Measurements from ENCODE around the gene PNMA8A. TPM values are rescaled to one million over a fixed set of nuclear protein-coding genes. Genes with fewer than 3 reads are reported as not detected.

The PNMA8A gene
- total RNA-seq, 2 experiments from 2014 or later: not detected

- CTCF ChIA-PET: interaction anchor here (1.6 to 2.3 kb wide), 2 partner anchors 27 to 86 kb away, joined by 4 to 13 read pairs; no protein-coding TSS in a partner anchor
- H3K9me3 Mint-ChIP-seq: no peaks in the 10 kb centered on the region
- H3K36me3 Mint-ChIP-seq (ENCODE audit: low read depth): no peaks in the 10 kb centered on the region
- H3K27me3 Mint-ChIP-seq: peaks cover 74% of the 10 kb centered on the region
- no peak overlapping the region for H3K27ac Mint-ChIP-seq
- POLR2A ChIA-PET: no interaction called here
- H3K4me1 Mint-ChIP-seq: peaks cover 4% of the 10 kb centered on the region
- no peak overlapping the region for H3K4me3 Mint-ChIP-seq
- DNase-seq: no peak
Observed at GRCh38 chr19:46488551-46488950, 17.2 kb upstream of the PNMA8A start.

- no peak overlapping the region for H3K4me3 Mint-ChIP-seq
- ChIA-PET CTCF (interaction anchor here (0.5 to 2.3 kb wide), 5 partner anchors 11 to 93 kb away, joined by 3 to 13 read pairs (median 3); no protein-coding TSS in a partner anchor), POLR2A (no interaction called here)
- H3K36me3 Mint-ChIP-seq (ENCODE audit: low read depth): no peaks in the 10 kb centered on the region
- H3K27me3 Mint-ChIP-seq: peaks cover 72% of the 10 kb centered on the region
- peaks cover 2% of the 10 kb centered on the region for H3K4me1 Mint-ChIP-seq
- H3K27ac Mint-ChIP-seq: no peak overlapping the region
- H3K9me3 Mint-ChIP-seq: no peaks in the 10 kb centered on the region
- DNase-seq: peak; percentile 74
Observed at GRCh38 chr19:46487802-46488445, 16.6 kb upstream of the PNMA8A start.

DNA sequence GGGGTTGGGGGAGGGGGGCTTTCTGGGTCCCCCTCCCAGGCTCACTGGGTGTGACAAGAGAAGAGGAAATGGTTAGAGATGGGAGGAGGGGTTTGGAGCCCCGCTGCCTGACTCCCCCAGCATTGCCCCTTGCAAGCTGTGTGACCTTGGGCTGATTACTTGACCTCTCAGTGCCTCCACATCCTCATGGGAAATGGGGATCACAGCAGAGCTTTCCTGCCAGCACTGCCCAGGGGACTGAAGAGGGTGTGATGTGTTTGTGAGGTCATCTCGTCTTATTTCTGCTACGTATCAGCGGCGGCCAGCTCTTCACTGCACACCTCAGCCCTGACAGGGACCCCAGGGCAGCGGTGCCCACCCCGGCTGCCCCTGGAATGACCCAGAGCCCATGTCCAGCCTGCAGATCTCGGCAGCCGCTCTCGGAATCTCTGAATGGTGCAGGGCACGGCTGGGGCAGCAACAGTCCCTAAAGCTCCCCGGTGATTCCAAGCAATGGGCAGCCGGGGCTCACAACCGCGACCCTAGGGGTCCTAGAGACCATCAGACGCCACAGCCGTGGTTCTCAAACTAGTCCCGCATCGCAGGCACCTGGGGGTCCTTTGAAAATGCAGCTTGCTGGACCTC is 15.9 kb upstream of the PNMA8A start:
- H3K27ac Mint-ChIP-seq: no peak overlapping the region
- no peaks in the 10 kb centered on the region for H3K9me3 Mint-ChIP-seq
- POLR2A ChIA-PET: no interaction called here
- peaks cover 2% of the 10 kb centered on the region for H3K4me1 Mint-ChIP-seq
- CTCF ChIA-PET: interaction anchor here (0.5 to 2.3 kb wide), 5 partner anchors 10 to 92 kb away, joined by 3 to 13 read pairs (median 3); no protein-coding TSS in a partner anchor
- peaks cover 72% of the 10 kb centered on the region for H3K27me3 Mint-ChIP-seq
- H3K4me3 Mint-ChIP-seq: no peak overlapping the region
- no peak for DNase-seq
- no peaks in the 10 kb centered on the region for H3K36me3 Mint-ChIP-seq (ENCODE audit: low read depth)

DNA sequence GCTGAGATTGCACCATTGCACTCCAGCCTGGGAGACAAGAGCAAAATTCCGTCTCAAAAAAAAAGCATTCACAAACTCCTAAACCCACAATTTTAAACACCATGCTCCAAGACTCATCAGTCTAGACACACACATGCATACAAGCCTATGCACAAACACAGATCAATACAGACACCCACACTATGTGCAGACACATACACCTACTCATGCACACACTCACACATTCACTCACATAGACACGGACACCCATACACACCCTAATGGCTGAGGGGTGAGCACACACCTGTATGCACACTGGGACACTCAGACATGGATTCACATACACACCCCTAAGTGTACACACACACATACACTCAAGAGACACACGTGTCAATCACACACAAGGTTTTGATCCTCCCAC is 15.0 kb upstream of the PNMA8A start:
- no peak for DNase-seq
- Mint-ChIP-seq H3K27me3 (peaks cover 69% of the 10 kb centered on the region), H3K27ac (no peak overlapping the region), H3K4me3 (no peak overlapping the region), H3K36me3 (ENCODE audit: low read depth) (no peaks in the 10 kb centered on the region), H3K4me1 (peaks cover 2% of the 10 kb centered on the region), H3K9me3 (no peaks in the 10 kb centered on the region)
- ChIA-PET POLR2A (no interaction called here), CTCF (interaction anchor here (0.7 kb wide), 1 partner anchor 92 kb away, joined by 3 read pairs; no protein-coding TSS in a partner anchor)

GRCh38 chr19:46484656-46485055 is 13.3 kb upstream of the PNMA8A start:
- no peaks in the 10 kb centered on the region for H3K36me3 Mint-ChIP-seq (ENCODE audit: low read depth)
- H3K27ac Mint-ChIP-seq: no peak overlapping the region
- H3K9me3 Mint-ChIP-seq: no peaks in the 10 kb centered on the region
- ChIA-PET CTCF (interaction anchor here (0.6 to 1.3 kb wide), 3 partner anchors 52 to 1574 kb away, joined by 3 to 4 read pairs (median 3); no protein-coding TSS in a partner anchor), POLR2A (no interaction called here)
- peaks cover 57% of the 10 kb centered on the region for H3K27me3 Mint-ChIP-seq
- peaks cover 2% of the 10 kb centered on the region for H3K4me1 Mint-ChIP-seq
- H3K4me3 Mint-ChIP-seq: no peak overlapping the region
- DNase-seq: no peak

GRCh38 chr19:46482631-46483030 is 11.3 kb upstream of the PNMA8A start:
- no peaks in the 10 kb centered on the region for H3K36me3 Mint-ChIP-seq (ENCODE audit: low read depth)
- peaks cover 45% of the 10 kb centered on the region for H3K27me3 Mint-ChIP-seq
- H3K27ac Mint-ChIP-seq: no peak overlapping the region
- no peaks in the 10 kb centered on the region for H3K9me3 Mint-ChIP-seq
- POLR2A ChIA-PET: no interaction called here
- H3K4me1 Mint-ChIP-seq: peaks cover 4% of the 10 kb centered on the region
- no peak overlapping the region for H3K4me3 Mint-ChIP-seq
- CTCF ChIA-PET: interaction anchor here (0.6 to 1.3 kb wide), 2 partner anchors 25 to 92 kb away, joined by 3 read pairs; no protein-coding TSS in a partner anchor
- no peak for DNase-seq

GRCh38 chr19:46481947-46482346 is 10.6 kb upstream of the PNMA8A start:
- ChIA-PET CTCF (interaction anchor here (0.6 to 1.3 kb wide), 2 partner anchors 25 to 93 kb away, joined by 3 read pairs; no protein-coding TSS in a partner anchor), POLR2A (no interaction called here)
- no peak overlapping the region for H3K4me3 Mint-ChIP-seq
- H3K4me1 Mint-ChIP-seq: peaks cover 4% of the 10 kb centered on the region
- H3K36me3 Mint-ChIP-seq (ENCODE audit: low read depth): no peaks in the 10 kb centered on the region
- peaks cover 38% of the 10 kb centered on the region for H3K27me3 Mint-ChIP-seq
- no peak for DNase-seq
- H3K27ac Mint-ChIP-seq: no peak overlapping the region
- H3K9me3 Mint-ChIP-seq: no peaks in the 10 kb centered on the region

DNA sequence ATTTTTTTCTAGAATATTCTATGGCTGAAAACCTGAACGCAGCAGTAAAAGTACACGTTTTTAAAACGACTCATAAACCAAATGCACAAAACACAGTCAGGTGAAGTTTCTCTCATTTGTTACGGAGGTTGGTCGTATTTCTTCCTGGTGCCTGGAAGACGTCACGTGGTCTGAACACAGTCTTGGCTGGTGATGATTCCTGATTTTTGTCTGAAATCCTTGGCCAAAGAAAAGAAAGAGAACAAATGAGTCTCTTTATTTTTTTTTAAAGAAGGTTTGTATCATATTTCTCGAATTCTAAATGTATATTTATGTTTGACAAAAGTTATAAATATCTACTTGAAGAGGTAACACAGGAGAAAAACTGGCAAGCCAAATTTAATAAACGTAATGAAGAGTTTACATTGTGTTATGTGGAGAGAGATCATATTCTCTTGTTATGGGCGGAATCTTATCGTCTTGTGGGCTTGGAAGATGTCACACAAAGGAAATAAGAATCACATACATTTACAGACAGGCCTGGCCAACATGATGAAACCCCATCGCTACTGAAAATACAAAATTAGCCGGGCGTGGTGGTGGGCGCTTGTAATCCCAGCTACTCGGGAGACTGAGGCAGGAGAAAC is 10.0 kb upstream of the PNMA8A start:
- CTCF ChIA-PET: no interaction called here
- Mint-ChIP-seq H3K4me3 (no peak overlapping the region), H3K36me3 (ENCODE audit: low read depth) (no peaks in the 10 kb centered on the region), H3K27me3 (peaks cover 32% of the 10 kb centered on the region), H3K4me1 (peaks cover 4% of the 10 kb centered on the region), H3K9me3 (no peaks in the 10 kb centered on the region), H3K27ac (no peak overlapping the region)
- no peak for DNase-seq
- POLR2A ChIA-PET: no interaction called here

- POLR2A ChIA-PET: no interaction called here
- Mint-ChIP-seq H3K36me3 (ENCODE audit: low read depth) (no peaks in the 10 kb centered on the region), H3K9me3 (no peaks in the 10 kb centered on the region), H3K4me3 (no peak overlapping the region), H3K27ac (no peak overlapping the region), H3K27me3 (peaks cover 33% of the 10 kb centered on the region), H3K4me1 (peaks cover 4% of the 10 kb centered on the region)
- DNase-seq: no peak
- CTCF ChIA-PET: no interaction called here
Observed at GRCh38 chr19:46480415-46480814, 9.1 kb upstream of the PNMA8A start.

- Mint-ChIP-seq H3K27me3 (peaks cover 32% of the 10 kb centered on the region), H3K36me3 (ENCODE audit: low read depth) (no peaks in the 10 kb centered on the region), H3K9me3 (no peaks in the 10 kb centered on the region), H3K4me3 (no peak overlapping the region), H3K27ac (no peak overlapping the region), H3K4me1 (peaks cover 4% of the 10 kb centered on the region)
- ChIA-PET POLR2A (no interaction called here), CTCF (no interaction called here)
- peak; percentile 17 for DNase-seq
Observed at GRCh38 chr19:46478356-46478986, 7.1 kb upstream of the PNMA8A start.

- no peak overlapping the region for H3K4me3 Mint-ChIP-seq
- POLR2A ChIA-PET: no interaction called here
- H3K4me1 Mint-ChIP-seq: peaks cover 4% of the 10 kb centered on the region
- no peak for DNase-seq
- CTCF ChIA-PET: no interaction called here
- no peaks in the 10 kb centered on the region for H3K9me3 Mint-ChIP-seq
- H3K36me3 Mint-ChIP-seq (ENCODE audit: low read depth): no peaks in the 10 kb centered on the region
- peaks cover 39% of the 10 kb centered on the region for H3K27me3 Mint-ChIP-seq
- no peak overlapping the region for H3K27ac Mint-ChIP-seq
Observed at GRCh38 chr19:46475986-46476385, 4.6 kb upstream of the PNMA8A start.

DNA sequence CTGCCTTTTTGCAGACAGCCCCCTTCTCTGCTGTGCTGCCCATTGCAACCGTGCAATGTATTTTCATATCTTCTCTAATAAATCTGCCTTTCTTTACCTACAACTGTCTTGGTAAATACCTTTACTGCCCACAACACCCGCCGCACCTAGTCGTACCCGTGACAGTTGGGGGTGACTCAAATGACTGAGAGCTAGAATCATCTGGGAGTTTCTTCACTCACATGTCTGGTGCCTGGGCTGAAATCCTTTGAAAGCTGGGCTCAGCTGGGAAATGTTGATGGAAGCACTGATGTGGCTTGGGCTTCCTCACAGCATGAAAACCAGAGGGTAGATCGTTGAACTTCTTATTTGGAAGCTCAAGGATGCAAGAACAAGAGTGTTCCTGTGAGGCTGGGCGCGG is 2.8 kb upstream of the PNMA8A start:
- ChIA-PET CTCF (interaction anchor here (0.6 to 1.2 kb wide), 4 partner anchors 9 to 366 kb away, joined by 3 read pairs; no protein-coding TSS in a partner anchor), POLR2A (no interaction called here)
- Mint-ChIP-seq H3K36me3 (ENCODE audit: low read depth) (no peaks in the 10 kb centered on the region), H3K9me3 (no peaks in the 10 kb centered on the region), H3K4me3 (no peak overlapping the region), H3K4me1 (peaks cover 4% of the 10 kb centered on the region), H3K27me3 (peaks cover 47% of the 10 kb centered on the region), H3K27ac (no peak overlapping the region)
- DNase-seq: no peak

GRCh38 chr19:46472592-46472991 is 1.2 kb upstream of the PNMA8A start:
- Mint-ChIP-seq H3K36me3 (ENCODE audit: low read depth) (no peaks in the 10 kb centered on the region), H3K4me1 (no peaks in the 10 kb centered on the region), H3K27ac (no peak overlapping the region), H3K9me3 (no peaks in the 10 kb centered on the region), H3K27me3 (peaks cover 44% of the 10 kb centered on the region), H3K4me3 (no peak overlapping the region)
- ChIA-PET POLR2A (no interaction called here), CTCF (no interaction called here)
- no peak for DNase-seq

All from activated CD4-positive, alpha-beta T cell treated with anti-CD3 and anti-CD28 coated beads, Interleukin-2, amount 10 ng/mL, durations not matched to agents 7 days and 5 days (primary cell).